Stimulated activated CD4-positive, alpha-beta T cell treated with anti-CD3 and anti-CD28 coated beads, Interleukin-15, amount 100 ng/mL, for 24 hours (primary cell): Measurements from ENCODE around the gene CUX1.
"Not testable (repeated sequence)": the region's sequence is repeated elsewhere in the genome, so short reads cannot be mapped to it uniquely, and the experiment has no call there.

Source experiments
- DNase-seq: peaks from one replicate; pipeline ENCODE4 v3.0.0-alpha.2; 2020

Gene CUX1

GRCh38 chr7:101870361-101871062 is 53.1 kb downstream of the CUX1 start:
- no peak for DNase-seq

GRCh38 chr7:101871351-101871750 is 53.9 kb downstream of the CUX1 start:
- no peak for DNase-seq

GRCh38 chr7:101874028-101874427 is 56.6 kb downstream of the CUX1 start:
- DNase-seq, result no peak

GRCh38 chr7:101875283-101875846 is 57.9 kb downstream of the CUX1 start:
- DNase-seq, result no peak

GRCh38 chr7:101877882-101878591 is 60.6 kb downstream of the CUX1 start:
- no peak for DNase-seq

- no peak for DNase-seq
Measured at GRCh38 chr7:101878938-101879337, 61.5 kb downstream of the CUX1 start.

GRCh38 chr7:101879565-101879964 is 62.1 kb downstream of the CUX1 start:
- DNase-seq, result no peak

- DNase-seq, result no peak
Measured at GRCh38 chr7:101880282-101881054, 63.0 kb downstream of the CUX1 start.

GRCh38 chr7:101882005-101882421 is 64.6 kb downstream of the CUX1 start:
- DNase-seq, result no peak

- DNase-seq, result no peak
Measured at GRCh38 chr7:101882595-101883564, 65.5 kb downstream of the CUX1 start.

GRCh38 chr7:101884671-101885596 is 67.5 kb downstream of the CUX1 start:
- peak; percentile 29 for DNase-seq

GRCh38 chr7:101885597-101885955 is 68.2 kb downstream of the CUX1 start:
- no peak for DNase-seq

- not testable (repeated sequence) for DNase-seq
Measured at GRCh38 chr7:101887352-101887751, 69.9 kb downstream of the CUX1 start.

- DNase-seq, result not testable (repeated sequence)
Measured at GRCh38 chr7:101888564-101888963, 71.1 kb downstream of the CUX1 start.

- DNase-seq, result no peak
Measured at GRCh38 chr7:101890749-101891523, 73.5 kb downstream of the CUX1 start.

GRCh38 chr7:101891936-101892640 is 74.7 kb downstream of the CUX1 start:
- no peak for DNase-seq

GRCh38 chr7:101893341-101894082 is 76.1 kb downstream of the CUX1 start:
- DNase-seq, result no peak

GRCh38 chr7:101896316-101896715 is 78.9 kb downstream of the CUX1 start:
- DNase-seq, result no peak

- no peak for DNase-seq
Measured at GRCh38 chr7:101896941-101897340, 79.5 kb downstream of the CUX1 start.
